Measurements from ENCODE around the gene CSPG5.

Gene CSPG5

GRCh38 chr3:47578691-47579632 is at the start of gene CSPG5:
Gene CSPG5, minus strand, starts transcription at chr3:47578865. Its CDS starts 172 bp downstream, at chr3:47578693.
- DNase-seq, result peak; percentile 39

GRCh38 chr3:47628426-47628825 is 49.8 kb upstream of the CSPG5 start:
- DNase-seq, result no peak

GRCh38 chr3:47622671-47623461 is 44.2 kb upstream of the CSPG5 start:
- no peak for DNase-seq

- no peak for DNase-seq
Measured at GRCh38 chr3:47617086-47618010, 38.7 kb upstream of the CSPG5 start.

GRCh38 chr3:47614788-47615187 is 36.1 kb upstream of the CSPG5 start:
- DNase-seq, result no peak

- DNase-seq, result no peak
Measured at GRCh38 chr3:47613722-47614121, 35.1 kb upstream of the CSPG5 start.

- DNase-seq, result no peak
Measured at GRCh38 chr3:47612879-47613278, 34.2 kb upstream of the CSPG5 start.

GRCh38 chr3:47612178-47612577 is 33.5 kb upstream of the CSPG5 start:
- no peak for DNase-seq

GRCh38 chr3:47611576-47611975 is 32.9 kb upstream of the CSPG5 start:
- no peak for DNase-seq

- DNase-seq, result no peak
Measured at GRCh38 chr3:47610583-47610982, 31.9 kb upstream of the CSPG5 start.

GRCh38 chr3:47607335-47607734 is 28.7 kb upstream of the CSPG5 start:
- DNase-seq, result no peak

- DNase-seq, result no peak
Measured at GRCh38 chr3:47606165-47606564, 27.5 kb upstream of the CSPG5 start.

- no peak for DNase-seq
Measured at GRCh38 chr3:47605652-47606051, 27.0 kb upstream of the CSPG5 start.

GRCh38 chr3:47604145-47604544 is 25.5 kb upstream of the CSPG5 start:
- no peak for DNase-seq

GRCh38 chr3:47603332-47603731 is 24.7 kb upstream of the CSPG5 start:
- DNase-seq, result no peak

- no peak for DNase-seq
Measured at GRCh38 chr3:47601281-47601680, 22.6 kb upstream of the CSPG5 start.

- DNase-seq, result no peak
Measured at GRCh38 chr3:47594792-47595191, 16.1 kb upstream of the CSPG5 start.

- DNase-seq, result no peak
Measured at GRCh38 chr3:47592066-47592795, 13.6 kb upstream of the CSPG5 start.

GRCh38 chr3:47590216-47590615 is 11.6 kb upstream of the CSPG5 start:
- no peak for DNase-seq

- no peak for DNase-seq
Measured at GRCh38 chr3:47588587-47588986, 9.9 kb upstream of the CSPG5 start.

GRCh38 chr3:47588053-47588452 is 9.4 kb upstream of the CSPG5 start:
- DNase-seq, result no peak

GRCh38 chr3:47586746-47587145 is 8.1 kb upstream of the CSPG5 start:
- no peak for DNase-seq
